PC-3 (cell line): Measurements from ENCODE around the gene SGMS1. TPM values are rescaled to one million over a fixed set of nuclear protein-coding genes. Genes with fewer than 3 reads are reported as not detected.
"Not testable (repeated sequence)": the region's sequence is repeated elsewhere in the genome, so short reads cannot be mapped to it uniquely, and the experiment has no call there.

Experiments used
- ATAC-seq: fragments of 200-7000 bp; cut with Tn5 transposase; 2 replicates; pipeline ENCODE4 v1.9.1; 2020; ENCODE audit warnings: mild to moderate bottlenecking, moderate library complexity
- BruUV-seq: library from RNA; stranded (reverse); fragments of 400-500 nt; replicated peaks from 2 replicates; lab custom pipeline; 2021; lab: Mats Ljungman, UMichigan
- CTCF ChIA-PET: fragments of 300-600 bp; sonication (Branson Sonifier 250); formaldehyde crosslinking; loops from one replicate; lab custom pipeline; 2022; ENCODE audit warnings: antibody characterized with exemption; lab: Charles Lee
- POLR2A ChIA-PET: fragments of 300-600 bp; sonication (Branson Sonifier 250); formaldehyde crosslinking; loops from one replicate; lab custom pipeline; 2022; ENCODE audit warnings: antibody characterized with exemption; ENCODE audit not compliant: unreplicated experiment; lab: Charles Lee
- DNase-seq: peaks from one replicate; pipeline ENCODE4 v3.0.0-alpha.2; 2015
- H2AFZ ChIP-seq: fragments of 300-600 bp; sonication (generic); 2 replicates; pipeline ENCODE4 v1.6.0; 2016; ENCODE audit warnings: antibody characterized with exemption, low read length
- H3F3A ChIP-seq: fragments of 300-600 bp; sonication (generic); one replicate; pipeline ENCODE4 v1.6.0; 2017; ENCODE audit warnings: antibody characterized with exemption, low read length, control low read depth, mild to moderate bottlenecking; ENCODE audit not compliant: unreplicated experiment
- H3K27ac ChIP-seq: fragments of 300-600 bp; sonication (generic); 2 replicates; pipeline ENCODE4 v1.5.1; 2016; ENCODE audit warnings: mild to moderate bottlenecking, low read length
- H3K27me3 ChIP-seq: fragments of 300-600 bp; sonication (generic); 2 replicates; pipeline ENCODE4 v1.6.1; 2016; ENCODE audit warnings: low read length, mixed read lengths
- H3K36me3 ChIP-seq: fragments of 300-600 bp; sonication (generic); 2 replicates; pipeline ENCODE4 v1.6.1; 2016; ENCODE audit warnings: low read depth, mixed run types, low read length, mixed read lengths
- H3K4me1 ChIP-seq: fragments of 300-600 bp; sonication (generic); 2 replicates; pipeline ENCODE4 v1.5.1; 2016; ENCODE audit warnings: low read length; ENCODE audit not compliant: insufficient read depth
- H3K4me2 ChIP-seq: fragments of 300-600 bp; sonication (generic); 2 replicates; pipeline ENCODE4 v1.6.0; 2016; ENCODE audit warnings: low read length
- H3K4me3 ChIP-seq: fragments of 300-600 bp; sonication (generic); 2 replicates; pipeline ENCODE4 v1.5.1; 2016; ENCODE audit warnings: mild to moderate bottlenecking, low read length, mixed read lengths
- H3K79me2 ChIP-seq: fragments of 300-600 bp; sonication (generic); 2 replicates; pipeline ENCODE4 v1.6.1; 2017; ENCODE audit warnings: low read length, mixed read lengths
- H3K9ac ChIP-seq: fragments of 300-600 bp; sonication (generic); 2 replicates; pipeline ENCODE4 v1.6.0; 2016; ENCODE audit warnings: mild to moderate bottlenecking, low read length
- H3K9me2 ChIP-seq: fragments of 300-600 bp; sonication (generic); replicated peaks from 2 replicates; pipeline ENCODE4 v1.6.1; 2016; ENCODE audit warnings: mixed run types, low read length, mixed read lengths
- H3K9me3 ChIP-seq: fragments of 300-600 bp; sonication (generic); 2 replicates; pipeline ENCODE4 v1.6.1; 2016; ENCODE audit warnings: low read length, mixed read lengths
- H4K20me1 ChIP-seq: fragments of 300-600 bp; sonication (generic); 2 replicates; pipeline ENCODE4 v1.6.1; 2016; ENCODE audit warnings: low read length, mixed read lengths
- EZH2 ChIP-seq: fragments of 300-600 bp; sonication (generic); IDR thresholded peaks from one replicate; pipeline ENCODE4 v1.6.1; 2017; ENCODE audit warnings: antibody characterized with exemption, mild to moderate bottlenecking, low read length; ENCODE audit not compliant: unreplicated experiment
- EZH2phosphoT487 ChIP-seq: fragments of 300-600 bp; sonication (generic); IDR thresholded peaks from 2 replicates; pipeline ENCODE4 v1.6.1; 2018; ENCODE audit warnings: mild to moderate bottlenecking, antibody characterized with exemption, low read length, borderline replicate concordance
- intact Hi-C: fragments of 100-400 bp; cut with micrococcal nuclease; formaldehyde crosslinking; loops from 2 replicates; pipeline ENCODE4 v1.9.0; 2023
- total RNA-seq: library from RNA; depleted of rRNA; stranded (reverse); fragments of >200 nt; gene quantifications from 2 replicates; pipeline ENCODE4 v1.2.3, GENCODE V29; 2014
- TF ChIP-seq, protein P1 (sequence below): fragments of 300-600 bp; sonication (generic); conservative IDR thresholded peaks from 2 replicates; pipeline ENCODE4 v1.5.1; 2017; ENCODE audit warnings: antibody characterized with exemption, low read depth, mild to moderate bottlenecking, low read length

SGMS1 gene
- total RNA-seq, 1 experiment from 2014 or later: 61.4 TPM

DNA sequence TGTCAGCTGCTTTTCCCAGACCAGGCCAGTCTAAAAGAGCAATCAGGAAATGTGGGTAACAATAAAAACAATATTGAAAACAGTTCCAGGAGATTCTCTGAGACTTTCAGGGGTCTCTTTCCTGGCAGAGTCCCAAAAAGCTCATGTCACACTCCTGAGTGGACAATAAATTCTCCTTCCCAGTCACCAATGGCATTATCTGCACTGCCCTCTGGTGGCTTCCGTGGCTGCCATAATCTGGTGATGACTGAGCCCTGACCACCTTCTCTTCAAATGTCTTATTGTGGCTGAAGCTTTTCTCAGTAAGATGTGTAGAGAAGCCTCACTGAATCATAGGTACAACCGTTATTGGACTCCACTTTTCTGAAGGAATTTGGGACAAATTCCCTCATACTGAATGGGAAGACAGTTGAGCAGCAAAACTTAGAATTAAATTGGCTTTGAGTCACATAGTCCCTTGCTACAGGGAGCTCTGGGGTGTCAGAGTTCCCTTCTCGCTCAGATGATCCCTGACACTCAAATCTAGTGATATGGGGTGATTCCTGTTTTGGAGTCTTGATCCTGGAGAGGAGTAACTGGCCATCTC, 348.0 kb downstream of the SGMS1 start:
- POLR2A ChIA-PET: no interaction called here

DNA sequence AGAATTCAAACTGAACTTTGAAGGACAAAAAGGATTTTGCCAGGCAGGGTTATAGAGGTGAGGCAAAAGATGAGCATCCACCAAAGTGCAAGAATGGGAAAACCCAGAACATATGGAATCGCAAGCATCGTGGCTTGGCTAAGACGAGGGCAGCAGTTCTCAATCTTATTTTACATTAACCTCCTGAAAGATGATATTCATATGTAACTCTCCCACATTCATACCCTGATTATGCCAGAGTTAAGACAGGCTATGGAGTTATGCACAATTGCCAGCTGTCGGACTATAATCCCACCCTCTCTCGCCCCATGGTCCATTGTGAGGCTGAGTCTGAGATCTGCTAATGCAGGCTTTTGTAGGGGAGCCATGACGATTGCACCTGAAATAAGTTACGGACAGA, 351.2 kb downstream of the SGMS1 start:
- Histone ChIP-seq H2AFZ (no peak overlapping the region), H3K9ac (no peak overlapping the region), H3F3A (no peaks in the 10 kb centered on the region), H3K4me1 (no peaks in the 10 kb centered on the region), H3K36me3 (no peaks in the 10 kb centered on the region), H3K4me3 (no peak overlapping the region), H3K27me3 (no peaks in the 10 kb centered on the region), H3K27ac (no peak overlapping the region), H3K4me2 (no peak overlapping the region), H4K20me1 (no peaks in the 10 kb centered on the region), H3K9me2 (no peaks in the 10 kb centered on the region), H3K79me2 (no peaks in the 10 kb centered on the region), H3K9me3 (no peaks in the 10 kb centered on the region)
- ChIA-PET POLR2A (no interaction called here), CTCF (no interaction called here)
- TF ChIP-seq, protein P1, sequence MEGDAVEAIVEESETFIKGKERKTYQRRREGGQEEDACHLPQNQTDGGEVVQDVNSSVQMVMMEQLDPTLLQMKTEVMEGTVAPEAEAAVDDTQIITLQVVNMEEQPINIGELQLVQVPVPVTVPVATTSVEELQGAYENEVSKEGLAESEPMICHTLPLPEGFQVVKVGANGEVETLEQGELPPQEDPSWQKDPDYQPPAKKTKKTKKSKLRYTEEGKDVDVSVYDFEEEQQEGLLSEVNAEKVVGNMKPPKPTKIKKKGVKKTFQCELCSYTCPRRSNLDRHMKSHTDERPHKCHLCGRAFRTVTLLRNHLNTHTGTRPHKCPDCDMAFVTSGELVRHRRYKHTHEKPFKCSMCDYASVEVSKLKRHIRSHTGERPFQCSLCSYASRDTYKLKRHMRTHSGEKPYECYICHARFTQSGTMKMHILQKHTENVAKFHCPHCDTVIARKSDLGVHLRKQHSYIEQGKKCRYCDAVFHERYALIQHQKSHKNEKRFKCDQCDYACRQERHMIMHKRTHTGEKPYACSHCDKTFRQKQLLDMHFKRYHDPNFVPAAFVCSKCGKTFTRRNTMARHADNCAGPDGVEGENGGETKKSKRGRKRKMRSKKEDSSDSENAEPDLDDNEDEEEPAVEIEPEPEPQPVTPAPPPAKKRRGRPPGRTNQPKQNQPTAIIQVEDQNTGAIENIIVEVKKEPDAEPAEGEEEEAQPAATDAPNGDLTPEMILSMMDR: no peak
- TF ChIP-seq EZH2phosphoT487 (no peak), EZH2 (no peak)
- intact Hi-C loops: no loop called here
- ATAC-seq (no peak), DNase-seq (no peak)
- no TSS peak for BruUV-seq

More for the DNA sequence above, 348.0 kb downstream of the SGMS1 start:
- no peaks in the 10 kb centered on the region for H3K9me2 ChIP-seq
- H3K79me2 ChIP-seq: no peaks in the 10 kb centered on the region
- intact Hi-C loops: loop anchor here (1.0 to 2.0 kb wide), 4 partner anchors 43 to 87 kb away; no protein-coding TSS in a partner anchor
- H3K9ac ChIP-seq: no peak overlapping the region
- H3K36me3 ChIP-seq: no peaks in the 10 kb centered on the region
- H3K4me3 ChIP-seq: no peak overlapping the region
- no peaks in the 10 kb centered on the region for H3K27me3 ChIP-seq
- TF ChIP-seq, protein P1: peak; percentile 99
- no peak for TF ChIP-seq EZH2phosphoT487
- CTCF ChIA-PET: interaction anchor here (0.5 to 1.2 kb wide), 6 partner anchors 34 to 683 kb away, joined by 3 to 5 read pairs (median 3); no protein-coding TSS in a partner anchor
- H3K4me2 ChIP-seq: no peak overlapping the region
- H3K4me1 ChIP-seq: peaks cover 6% of the 10 kb centered on the region
- H3F3A ChIP-seq: no peaks in the 10 kb centered on the region
- no peaks in the 10 kb centered on the region for H3K9me3 ChIP-seq
- H3K27ac ChIP-seq: no peak overlapping the region
- H2AFZ ChIP-seq: no peak overlapping the region
- no peaks in the 10 kb centered on the region for H4K20me1 ChIP-seq
- DNase-seq: peak; percentile 86
- peak; percentile 87 for ATAC-seq
- no TSS peak for BruUV-seq

DNA sequence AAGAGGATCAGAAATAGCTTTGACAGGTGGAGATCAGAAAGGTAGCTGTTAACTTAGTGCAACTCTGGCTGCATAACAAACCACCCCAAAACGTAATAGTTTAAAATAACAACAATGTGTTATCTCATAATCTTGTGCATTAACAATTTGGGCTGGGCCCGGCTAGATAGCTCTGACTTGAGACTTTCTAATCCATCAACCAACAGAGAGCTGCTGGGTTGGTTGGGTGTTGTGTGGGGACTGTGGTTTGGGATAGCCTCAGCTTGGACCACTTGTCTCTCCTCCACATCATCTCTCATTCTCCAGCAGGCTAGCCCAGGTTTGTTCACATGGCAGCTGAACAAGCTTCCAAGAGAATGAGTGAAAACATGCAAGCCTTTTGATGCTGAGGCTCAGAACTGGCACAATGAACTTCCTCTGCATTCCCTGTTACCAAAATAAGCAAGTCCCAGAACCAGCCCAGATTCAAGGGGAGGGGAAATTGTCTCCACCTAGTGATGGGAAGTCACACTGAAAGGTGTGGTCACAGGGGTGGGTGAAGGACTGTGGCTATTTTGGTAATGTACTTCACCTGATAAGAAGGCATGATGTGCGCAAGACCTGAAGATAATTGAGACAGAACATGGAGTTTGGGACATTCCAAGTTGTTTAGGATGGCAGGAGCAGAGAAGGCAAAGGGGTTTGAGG, 352.0 kb downstream of the SGMS1 start:
- ATAC-seq: no peak; the same call in 1 of the 2 replicates
- Histone ChIP-seq H3K9me2 (no peaks in the 10 kb centered on the region), H3K79me2 (no peaks in the 10 kb centered on the region), H2AFZ (no peak overlapping the region), H3K36me3 (no peaks in the 10 kb centered on the region), H3K9me3 (no peaks in the 10 kb centered on the region), H3F3A (no peaks in the 10 kb centered on the region), H3K27me3 (no peaks in the 10 kb centered on the region), H4K20me1 (no peaks in the 10 kb centered on the region), H3K27ac (no peak overlapping the region), H3K9ac (no peak overlapping the region), H3K4me1 (no peaks in the 10 kb centered on the region), H3K4me3 (no peak overlapping the region), H3K4me2 (no peak overlapping the region)
- BruUV-seq: no TSS peak
- TF ChIP-seq, protein P1: peak; percentile 48
- TF ChIP-seq EZH2phosphoT487: no peak
- POLR2A ChIA-PET: no interaction called here
- CTCF ChIA-PET: interaction anchor here (0.6 kb wide), 1 partner anchor 54 kb away, joined by 3 read pairs; no protein-coding TSS in a partner anchor
- intact Hi-C loops: no loop called here
- no peak for DNase-seq

DNA sequence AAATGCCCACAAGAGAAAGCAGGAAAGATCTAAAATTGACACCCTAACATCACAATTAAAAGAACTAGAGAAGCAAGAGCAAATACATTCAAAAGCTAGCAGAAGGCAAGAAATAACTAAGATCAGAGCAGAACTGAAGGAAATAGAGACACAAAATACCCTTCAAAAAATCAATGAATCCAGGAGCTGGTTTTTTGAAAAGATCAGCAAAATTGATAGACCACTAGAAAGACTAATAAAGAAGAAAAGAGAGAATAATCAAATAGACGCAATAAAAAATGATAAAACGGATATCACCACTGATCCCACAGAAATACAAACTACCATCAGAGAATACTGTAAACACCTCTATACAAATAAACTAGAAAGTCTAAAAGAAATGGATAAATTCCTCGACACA, 355.9 kb downstream of the SGMS1 start:
- intact Hi-C loops, CTCF ChIA-PET, H3K27ac ChIP-seq, H3K36me3 ChIP-seq, H4K20me1 ChIP-seq, H3K4me1 ChIP-seq, H2AFZ ChIP-seq, H3K4me3 ChIP-seq, ATAC-seq, H3K79me2 ChIP-seq, H3K9me2 ChIP-seq, POLR2A ChIA-PET, H3K9ac ChIP-seq, BruUV-seq, DNase-seq, H3K4me2 ChIP-seq, H3K9me3 ChIP-seq, H3F3A ChIP-seq: not testable (repeated sequence)
- H3K27me3 ChIP-seq: peaks cover 14% of the 10 kb centered on the region
